Astrocyte (in vitro differentiated cells and primary cell): ENCODE results near the gene NMRK1. TPM values are rescaled to one million over a fixed set of nuclear protein-coding genes. Genes with fewer than 3 reads are reported as not detected.

Experiments
- DNase-seq: peaks from one replicate; pipeline ENCODE4 v3.0.0-alpha.2; 2010; ENCODE audit warnings: low read depth
- FAIRE-seq: peaks from 2 replicates; lab custom pipeline; 2011; peaks lifted over from hg19 to GRCh38; lab: Jason Lieb, UNC
- H2AFZ ChIP-seq: 2 replicates; pipeline ENCODE4 v1.6.0; 2012; ENCODE audit warnings: low read depth, low read length, inconsistent platforms
- H3K27ac ChIP-seq: 2 replicates; pipeline ENCODE4 v1.5.1; 2011; ENCODE audit warnings: low read depth, low read length, inconsistent platforms
- H3K27me3 ChIP-seq: 2 replicates; pipeline ENCODE4 v1.6.0; 2011; ENCODE audit warnings: low read length, inconsistent platforms; ENCODE audit not compliant: insufficient read depth
- H3K36me3 ChIP-seq: 2 replicates; pipeline ENCODE4 v1.5.1; 2011; ENCODE audit warnings: low read length, inconsistent platforms; ENCODE audit not compliant: insufficient read depth
- H3K4me1 ChIP-seq: 2 replicates; pipeline ENCODE4 v1.5.1; 2011; ENCODE audit warnings: low read length, inconsistent platforms; ENCODE audit not compliant: insufficient read depth
- H3K4me2 ChIP-seq: 2 replicates; pipeline ENCODE4 v1.6.0; 2012; ENCODE audit warnings: low read length, inconsistent platforms
- H3K4me3 ChIP-seq: 2 replicates; pipeline ENCODE4 v1.5.1; 2011; ENCODE audit warnings: low read depth, mild to moderate bottlenecking, low read length, inconsistent platforms; ENCODE audit not compliant: insufficient read depth
- H3K79me2 ChIP-seq: 2 replicates; pipeline ENCODE4 v1.6.0; 2012; ENCODE audit warnings: mild to moderate bottlenecking, low read length, inconsistent platforms; ENCODE audit not compliant: insufficient read depth
- H3K9ac ChIP-seq: 2 replicates; pipeline ENCODE4 v1.6.0; 2012; ENCODE audit warnings: mild to moderate bottlenecking, low read length, inconsistent platforms
- H3K9me3 ChIP-seq: 2 replicates; pipeline ENCODE4 v1.5.1; 2012; ENCODE audit warnings: low read depth, mild to moderate bottlenecking, low read length, inconsistent platforms; ENCODE audit not compliant: insufficient read depth
- H4K20me1 ChIP-seq: 2 replicates; pipeline ENCODE4 v1.6.0; 2012; ENCODE audit warnings: low read length, inconsistent platforms; ENCODE audit not compliant: insufficient read depth
- H3K27ac Mint-ChIP-seq: one replicate; pipeline ENCODE4 v1.8.0; 2021; ENCODE audit warnings: mild to moderate bottlenecking, mixed read lengths; ENCODE audit not compliant: unreplicated experiment
- H3K27me3 Mint-ChIP-seq: one replicate; pipeline ENCODE4 v1.8.0; 2021; ENCODE audit warnings: low read depth, mixed read lengths; ENCODE audit not compliant: unreplicated experiment
- H3K36me3 Mint-ChIP-seq: one replicate; pipeline ENCODE4 v1.8.0; 2021; ENCODE audit warnings: low read depth, mixed read lengths; ENCODE audit not compliant: unreplicated experiment
- H3K4me1 Mint-ChIP-seq: one replicate; pipeline ENCODE4 v1.8.0; 2021; ENCODE audit warnings: low read depth, mixed read lengths; ENCODE audit not compliant: unreplicated experiment
- H3K4me3 Mint-ChIP-seq: one replicate; pipeline ENCODE4 v1.8.0; 2021; ENCODE audit warnings: mild to moderate bottlenecking, moderate library complexity, mixed read lengths; ENCODE audit not compliant: unreplicated experiment
- H3K9me3 Mint-ChIP-seq: one replicate; pipeline ENCODE4 v1.8.0; 2021; ENCODE audit warnings: mild to moderate bottlenecking, mixed read lengths; ENCODE audit not compliant: unreplicated experiment
- EZH2 ChIP-seq: IDR thresholded peaks from 2 replicates; pipeline ENCODE4 v1.6.1; 2012; ENCODE audit warnings: mild to moderate bottlenecking, low read length, inconsistent platforms; ENCODE audit not compliant: insufficient read depth
- total RNA-seq: library from RNA; stranded (reverse); gene quantifications from 2 replicates; pipeline ENCODE4 v1.2.1, GENCODE V29; 2021
- TF ChIP-seq, protein P1 (sequence below): IDR thresholded peaks from 2 replicates; pipeline ENCODE4 v1.5.1; 2011; ENCODE audit warnings: low read depth, mild to moderate bottlenecking, inconsistent platforms, low read length, moderate library complexity; ENCODE audit not compliant: insufficient read depth

Gene NMRK1
- total RNA-seq, 1 donor from 2014 or later = 15.2 TPM

DNA sequence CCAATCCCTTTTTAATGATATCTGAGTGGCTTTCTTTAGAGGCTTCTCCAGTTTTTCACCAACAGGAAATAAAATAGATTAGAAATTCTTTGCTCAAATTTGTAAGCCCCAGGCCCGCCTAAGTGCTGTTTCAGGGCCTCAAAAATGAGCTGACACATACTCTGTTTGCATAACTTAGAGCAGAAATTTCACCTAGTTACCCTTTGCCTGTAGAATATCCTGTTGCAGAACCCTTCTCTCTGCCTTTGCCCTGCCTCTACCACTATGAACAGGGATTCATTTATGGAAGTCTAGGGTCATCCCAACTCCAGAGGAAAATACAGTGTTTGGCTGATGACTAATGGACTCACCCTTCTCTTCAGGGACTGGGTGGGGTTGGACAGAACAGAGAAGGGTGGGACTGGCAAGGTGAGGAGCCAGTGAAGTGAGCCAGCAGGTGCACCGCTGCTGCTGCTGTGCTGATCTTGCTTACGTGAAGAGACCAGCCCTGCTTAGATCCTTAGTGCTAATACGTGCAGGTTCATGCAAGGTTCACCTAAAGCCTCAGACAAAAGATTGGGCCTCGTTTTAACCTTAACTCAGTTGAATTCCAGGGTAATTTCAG, 23.2 kb upstream of the NMRK1 start:
- no peak overlapping the region for H2AFZ ChIP-seq
- no peak overlapping the region for H3K9ac ChIP-seq
- no peaks in the 10 kb centered on the region for H3K27me3 Mint-ChIP-seq
- no peaks in the 10 kb centered on the region for H3K4me1 ChIP-seq
- DNase-seq (no peak), FAIRE-seq (no peak)
- H3K27me3 ChIP-seq = no peaks in the 10 kb centered on the region
- no peak overlapping the region for H3K4me3 Mint-ChIP-seq
- TF ChIP-seq EZH2 = no peak
- TF ChIP-seq, protein P1, sequence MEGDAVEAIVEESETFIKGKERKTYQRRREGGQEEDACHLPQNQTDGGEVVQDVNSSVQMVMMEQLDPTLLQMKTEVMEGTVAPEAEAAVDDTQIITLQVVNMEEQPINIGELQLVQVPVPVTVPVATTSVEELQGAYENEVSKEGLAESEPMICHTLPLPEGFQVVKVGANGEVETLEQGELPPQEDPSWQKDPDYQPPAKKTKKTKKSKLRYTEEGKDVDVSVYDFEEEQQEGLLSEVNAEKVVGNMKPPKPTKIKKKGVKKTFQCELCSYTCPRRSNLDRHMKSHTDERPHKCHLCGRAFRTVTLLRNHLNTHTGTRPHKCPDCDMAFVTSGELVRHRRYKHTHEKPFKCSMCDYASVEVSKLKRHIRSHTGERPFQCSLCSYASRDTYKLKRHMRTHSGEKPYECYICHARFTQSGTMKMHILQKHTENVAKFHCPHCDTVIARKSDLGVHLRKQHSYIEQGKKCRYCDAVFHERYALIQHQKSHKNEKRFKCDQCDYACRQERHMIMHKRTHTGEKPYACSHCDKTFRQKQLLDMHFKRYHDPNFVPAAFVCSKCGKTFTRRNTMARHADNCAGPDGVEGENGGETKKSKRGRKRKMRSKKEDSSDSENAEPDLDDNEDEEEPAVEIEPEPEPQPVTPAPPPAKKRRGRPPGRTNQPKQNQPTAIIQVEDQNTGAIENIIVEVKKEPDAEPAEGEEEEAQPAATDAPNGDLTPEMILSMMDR = no peak
- H3K27ac Mint-ChIP-seq = no peak overlapping the region
- H3K4me1 Mint-ChIP-seq = peaks cover 10% of the 10 kb centered on the region
- no peaks in the 10 kb centered on the region for H3K9me3 Mint-ChIP-seq
- no peaks in the 10 kb centered on the region for H3K9me3 ChIP-seq
- no peak overlapping the region for H3K27ac ChIP-seq
- H4K20me1 ChIP-seq = peaks cover 11% of the 10 kb centered on the region
- no peak overlapping the region for H3K4me2 ChIP-seq
- H3K36me3 Mint-ChIP-seq = no peaks in the 10 kb centered on the region
- H3K36me3 ChIP-seq = no peaks in the 10 kb centered on the region
- peaks cover 55% of the 10 kb centered on the region for H3K79me2 ChIP-seq
- H3K4me3 ChIP-seq = no peak overlapping the region

DNA sequence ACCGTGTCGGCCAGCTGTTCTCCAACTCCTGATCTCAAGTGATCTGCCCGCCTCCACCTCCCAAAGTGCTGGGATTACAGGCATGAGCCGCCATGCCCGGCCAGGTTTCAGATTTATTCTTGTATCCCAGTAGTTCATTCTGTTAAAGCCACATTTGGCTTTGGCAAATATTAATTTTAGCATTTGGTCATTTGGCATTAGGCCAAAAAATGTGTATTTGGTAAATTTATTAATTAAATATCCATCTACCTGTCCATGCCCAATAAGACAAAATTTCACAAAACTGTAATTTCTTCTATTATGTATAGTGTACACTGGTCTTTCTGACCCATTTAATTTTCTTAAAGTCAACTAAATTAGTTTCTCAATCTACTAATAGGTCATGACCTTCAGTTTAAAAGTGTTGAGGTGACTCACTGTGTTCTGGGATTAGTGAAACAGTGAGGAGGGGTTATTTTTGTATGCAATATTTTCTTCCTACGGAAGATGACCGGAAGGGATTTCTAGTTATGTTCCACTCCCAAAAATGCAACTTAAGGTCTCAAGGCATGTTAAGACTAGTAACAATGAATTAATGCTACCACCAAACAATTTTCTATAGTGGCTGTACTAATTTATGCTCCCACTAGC, 21.4 kb upstream of the NMRK1 start:
- H3K4me1 ChIP-seq = no peaks in the 10 kb centered on the region
- no peak for DNase-seq
- H3K79me2 ChIP-seq = peaks cover 58% of the 10 kb centered on the region
- peaks cover 14% of the 10 kb centered on the region for H3K4me1 Mint-ChIP-seq
- H3K36me3 ChIP-seq = no peaks in the 10 kb centered on the region
- H3K27me3 ChIP-seq = no peaks in the 10 kb centered on the region
- H3K27me3 Mint-ChIP-seq = no peaks in the 10 kb centered on the region
- no peak overlapping the region for H3K9ac ChIP-seq
- H3K9me3 Mint-ChIP-seq = no peaks in the 10 kb centered on the region
- H3K4me2 ChIP-seq = no peak overlapping the region
- peaks cover 11% of the 10 kb centered on the region for H4K20me1 ChIP-seq
- no peak overlapping the region for H2AFZ ChIP-seq
- no peaks in the 10 kb centered on the region for H3K9me3 ChIP-seq
- no peaks in the 10 kb centered on the region for H3K36me3 Mint-ChIP-seq
- no peak overlapping the region for H3K4me3 Mint-ChIP-seq
- TF ChIP-seq EZH2 = no peak
- TF ChIP-seq, protein P1 = no peak
- no peak for FAIRE-seq
- no peak overlapping the region for H3K27ac ChIP-seq
- H3K27ac Mint-ChIP-seq = no peak overlapping the region
- H3K4me3 ChIP-seq = no peak overlapping the region

DNA sequence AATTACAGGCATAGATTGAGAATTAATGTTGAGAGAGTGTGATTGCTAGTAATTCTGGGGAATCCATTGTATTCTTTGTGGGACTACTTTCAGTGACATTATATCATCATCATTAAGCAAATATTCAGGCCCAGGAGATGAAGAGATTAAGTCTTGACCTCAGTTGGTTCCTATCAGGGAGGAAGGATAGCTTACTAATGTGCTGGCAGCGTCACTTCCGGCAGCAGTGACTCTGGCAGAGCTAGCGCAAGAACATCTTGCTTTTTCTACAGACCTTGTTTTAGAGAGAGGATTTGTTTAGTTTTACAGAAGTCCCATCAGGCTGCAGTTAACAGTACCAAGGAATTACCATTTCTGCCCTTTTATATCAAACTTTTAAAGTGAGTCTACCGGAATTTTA, 20.6 kb upstream of the NMRK1 start:
- no peak overlapping the region for H3K9ac ChIP-seq
- Mint-ChIP-seq H3K4me1 (peaks cover 14% of the 10 kb centered on the region), H3K27ac (no peak overlapping the region), H3K36me3 (no peaks in the 10 kb centered on the region), H3K4me3 (no peak overlapping the region), H3K27me3 (no peaks in the 10 kb centered on the region), H3K9me3 (no peaks in the 10 kb centered on the region)
- peaks cover 19% of the 10 kb centered on the region for H4K20me1 ChIP-seq
- H3K27ac ChIP-seq = no peak overlapping the region
- peaks cover 59% of the 10 kb centered on the region for H3K79me2 ChIP-seq
- TF ChIP-seq EZH2 = no peak
- TF ChIP-seq, protein P1 = no peak
- no peak overlapping the region for H3K4me3 ChIP-seq
- no peaks in the 10 kb centered on the region for H3K9me3 ChIP-seq
- no peaks in the 10 kb centered on the region for H3K27me3 ChIP-seq
- no peak overlapping the region for H2AFZ ChIP-seq
- H3K4me1 ChIP-seq = no peaks in the 10 kb centered on the region
- FAIRE-seq (no peak), DNase-seq (peak; percentile 64)
- no peak overlapping the region for H3K4me2 ChIP-seq
- no peaks in the 10 kb centered on the region for H3K36me3 ChIP-seq
